ENCODE measurements around the gene GRIK4.

DNA sequence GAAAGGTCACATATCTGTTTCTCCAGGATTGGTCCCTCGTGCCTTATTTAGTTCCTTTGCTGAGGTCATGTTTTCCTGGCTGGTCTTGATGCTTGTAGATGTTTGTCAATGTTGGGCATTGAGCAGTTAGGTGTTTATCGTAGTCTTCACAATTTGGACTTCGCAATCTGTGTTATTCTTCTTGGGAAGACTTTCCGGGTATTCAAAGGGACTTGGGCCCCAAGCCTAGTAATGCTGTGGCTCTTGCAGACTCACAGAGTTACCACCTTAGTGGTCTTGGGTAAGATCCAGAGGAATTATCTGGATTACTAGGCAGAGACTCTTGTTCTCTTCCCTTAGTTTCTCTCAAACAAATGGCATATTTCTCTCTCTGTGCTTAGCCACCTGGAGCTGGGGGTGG is 223.5 kb downstream of the GRIK4 start:
- TF ChIP-seq, protein P1, sequence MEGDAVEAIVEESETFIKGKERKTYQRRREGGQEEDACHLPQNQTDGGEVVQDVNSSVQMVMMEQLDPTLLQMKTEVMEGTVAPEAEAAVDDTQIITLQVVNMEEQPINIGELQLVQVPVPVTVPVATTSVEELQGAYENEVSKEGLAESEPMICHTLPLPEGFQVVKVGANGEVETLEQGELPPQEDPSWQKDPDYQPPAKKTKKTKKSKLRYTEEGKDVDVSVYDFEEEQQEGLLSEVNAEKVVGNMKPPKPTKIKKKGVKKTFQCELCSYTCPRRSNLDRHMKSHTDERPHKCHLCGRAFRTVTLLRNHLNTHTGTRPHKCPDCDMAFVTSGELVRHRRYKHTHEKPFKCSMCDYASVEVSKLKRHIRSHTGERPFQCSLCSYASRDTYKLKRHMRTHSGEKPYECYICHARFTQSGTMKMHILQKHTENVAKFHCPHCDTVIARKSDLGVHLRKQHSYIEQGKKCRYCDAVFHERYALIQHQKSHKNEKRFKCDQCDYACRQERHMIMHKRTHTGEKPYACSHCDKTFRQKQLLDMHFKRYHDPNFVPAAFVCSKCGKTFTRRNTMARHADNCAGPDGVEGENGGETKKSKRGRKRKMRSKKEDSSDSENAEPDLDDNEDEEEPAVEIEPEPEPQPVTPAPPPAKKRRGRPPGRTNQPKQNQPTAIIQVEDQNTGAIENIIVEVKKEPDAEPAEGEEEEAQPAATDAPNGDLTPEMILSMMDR (IDR thresholded peaks at IDR 0.05): no peak
- TF ChIP-seq POLR2A (IDR thresholded peaks at IDR 0.05): no peak
